22Rv1 (cell line): ENCODE results near the gene NCK2.

ENCODE experiments used
- H3K27ac ChIP-seq: fragments of 450-650 bp; 2 replicates; pipeline ENCODE4 v1.5.1; 2017
- CTCF ChIP-seq: fragments of 450-650 bp; IDR thresholded peaks from 2 replicates; pipeline ENCODE4 v1.5.1; 2017; ENCODE audit warnings: mild to moderate bottlenecking
- ZFX ChIP-seq: fragments of 450-650 bp; IDR thresholded peaks from 2 replicates; pipeline ENCODE4 v1.6.1; 2017; ENCODE audit warnings: antibody characterized with exemption, borderline replicate concordance

The NCK2 gene

GRCh38 chr2:105737980-105738657, 6.6 kb upstream of the NCK2 start:
- H3K27ac ChIP-seq = no peak overlapping the region
- TF ChIP-seq ZFX (no peak), CTCF (no peak)

GRCh38 chr2:105738658-105739241, 6.0 kb upstream of the NCK2 start:
- TF ChIP-seq CTCF (no peak), ZFX (no peak)
- no peak overlapping the region for H3K27ac ChIP-seq

- no peak overlapping the region for H3K27ac ChIP-seq
- TF ChIP-seq ZFX (no peak), CTCF (no peak)
These were observed 5.3 kb upstream of the NCK2 start for GRCh38 chr2:105739426-105739825.

- TF ChIP-seq CTCF (no peak), ZFX (no peak)
- H3K27ac ChIP-seq = no peak overlapping the region
These were observed 4.7 kb upstream of the NCK2 start for GRCh38 chr2:105739944-105740530.

- TF ChIP-seq ZFX = no peak
- TF ChIP-seq CTCF = no peak
These were observed 3.5 kb upstream of the NCK2 start for GRCh38 chr2:105741174-105741573.

GRCh38 chr2:105741617-105742016, 3.1 kb upstream of the NCK2 start:
- TF ChIP-seq CTCF = no peak
- no peak for TF ChIP-seq ZFX
- H3K27ac ChIP-seq = no peak overlapping the region

More at GRCh38 chr2:105741174-105741573, 3.5 kb upstream of the NCK2 start:
- H3K27ac ChIP-seq = no peak overlapping the region
